GM20431 (cell line): ENCODE data around the gene SLIT3.

Experiments
- in situ Hi-C: fragments of 300-500 bp; cut with MseI, MboI; formaldehyde crosslinking; loops from one replicate; pipeline ENCODE4 v1.15.0; 2020; ENCODE audit warnings: low sequenced_read_pairs; ENCODE audit not compliant: unreplicated experiment

Gene SLIT3

DNA sequence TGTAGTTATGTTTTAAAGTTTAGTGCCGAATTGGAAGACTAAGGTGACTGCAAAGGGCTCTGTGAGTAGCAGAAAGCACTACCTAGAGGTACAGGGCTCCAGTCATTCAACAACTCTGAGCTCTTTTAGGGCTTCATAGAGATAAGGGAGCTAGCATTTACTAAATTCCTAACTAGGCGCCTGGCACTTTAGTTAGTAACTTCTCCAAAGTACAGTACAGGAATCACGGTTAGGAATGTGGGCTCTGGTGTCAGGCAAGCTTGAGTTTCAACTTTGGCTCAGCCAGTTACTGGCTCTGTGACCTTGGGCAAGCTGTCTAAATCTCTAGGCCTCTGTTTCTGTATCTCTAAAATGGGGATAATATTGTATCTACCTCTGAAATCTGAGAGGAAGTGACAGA, 115.3 kb downstream of the SLIT3 start:
- in situ Hi-C loops = no loop called here

DNA sequence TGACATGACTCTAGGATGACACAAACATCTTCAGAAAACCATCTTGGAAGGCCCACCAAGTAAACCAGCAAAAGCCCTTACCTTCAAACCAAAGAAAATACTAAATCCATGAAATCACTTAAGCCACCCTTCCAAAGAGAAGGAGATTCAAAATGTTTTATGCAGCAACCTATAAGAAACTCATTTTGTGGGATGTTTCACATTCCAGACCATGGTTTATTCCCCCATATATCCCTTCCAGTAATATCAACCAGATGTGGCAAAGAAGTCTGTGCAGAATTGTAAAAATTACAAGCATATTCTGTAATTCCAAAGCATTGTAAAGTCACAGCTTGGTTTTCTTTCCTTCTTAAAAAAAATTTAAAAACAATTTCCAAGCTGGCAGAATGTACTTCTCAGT, 117.4 kb downstream of the SLIT3 start:
- in situ Hi-C loops = no loop called here

DNA sequence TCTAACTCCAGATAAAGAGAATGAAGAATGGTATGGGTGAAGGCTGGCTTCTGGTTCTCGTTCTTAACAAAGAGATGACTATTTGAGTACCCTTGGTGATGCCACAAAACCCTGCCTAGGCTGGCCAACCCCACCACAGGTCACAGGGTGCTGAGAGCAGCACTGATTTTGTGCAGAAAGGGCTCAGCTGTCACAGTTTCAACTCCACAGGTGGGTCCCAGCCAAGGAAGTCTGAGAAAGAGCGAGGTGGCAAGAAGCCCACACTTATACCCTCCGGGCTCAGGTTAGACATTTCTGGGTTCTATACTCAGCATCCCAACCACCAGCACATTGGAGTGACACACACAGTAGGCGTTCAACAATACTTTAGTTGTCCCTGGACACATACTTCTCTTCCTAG, 118.1 kb downstream of the SLIT3 start:
- in situ Hi-C loops = no loop called here

DNA sequence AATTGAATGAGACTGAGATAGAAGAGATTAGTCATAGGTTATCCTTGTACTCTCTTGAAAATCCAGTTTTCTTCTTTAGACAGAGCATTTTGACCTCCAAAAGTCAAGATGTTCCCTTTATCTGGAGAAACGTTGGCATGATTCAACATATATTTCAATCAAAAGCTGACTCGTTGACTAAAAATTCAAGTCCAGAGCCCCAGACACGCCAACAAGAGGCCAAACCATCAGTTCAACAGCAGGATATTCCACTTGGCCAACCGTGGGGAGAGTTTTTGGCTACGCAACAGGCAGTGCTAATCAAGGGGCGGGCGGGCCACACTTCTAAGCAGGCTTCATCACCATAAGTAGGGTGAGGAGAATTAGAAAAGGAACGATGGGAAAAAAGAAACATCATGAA, 119.1 kb downstream of the SLIT3 start:
- in situ Hi-C loops = no loop called here

DNA sequence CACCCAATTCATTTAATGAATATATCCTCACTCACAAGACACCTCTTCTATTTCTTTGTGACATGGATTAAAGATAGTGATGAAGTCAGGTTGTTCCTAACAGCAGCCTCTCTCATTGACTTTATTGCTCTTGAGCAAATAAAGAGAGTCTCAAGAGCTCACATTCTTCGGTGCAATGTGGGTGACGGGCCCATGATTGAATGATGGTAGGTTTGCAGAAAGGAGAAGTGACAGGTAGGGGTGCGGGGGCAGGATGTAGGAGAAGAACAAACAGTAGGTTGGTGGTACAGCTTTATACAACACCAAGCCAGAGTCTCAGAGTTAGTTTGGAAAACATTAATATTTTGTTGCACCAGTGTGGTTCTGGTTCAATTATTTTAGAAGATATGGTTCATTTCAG, 122.2 kb downstream of the SLIT3 start:
- in situ Hi-C loops = no loop called here

DNA sequence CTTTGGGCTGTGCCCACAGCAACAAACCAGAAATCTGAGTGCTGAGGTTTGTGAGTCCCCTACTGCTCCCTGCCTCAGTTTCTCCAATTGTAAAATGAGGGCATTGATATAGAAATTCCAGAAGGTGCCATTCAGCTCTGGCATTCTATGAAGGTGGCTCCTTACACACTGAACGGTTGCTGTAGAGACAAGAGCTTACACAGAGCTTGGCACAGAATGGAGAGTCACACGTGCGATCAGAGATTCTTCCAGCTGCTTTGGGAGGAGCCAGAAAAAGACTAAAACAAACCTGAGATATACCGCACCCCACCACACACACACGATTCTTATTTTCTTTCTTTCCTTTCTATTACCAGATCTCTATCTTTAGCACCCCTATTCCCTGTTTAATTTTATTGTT, 122.7 kb downstream of the SLIT3 start:
- in situ Hi-C loops = no loop called here

DNA sequence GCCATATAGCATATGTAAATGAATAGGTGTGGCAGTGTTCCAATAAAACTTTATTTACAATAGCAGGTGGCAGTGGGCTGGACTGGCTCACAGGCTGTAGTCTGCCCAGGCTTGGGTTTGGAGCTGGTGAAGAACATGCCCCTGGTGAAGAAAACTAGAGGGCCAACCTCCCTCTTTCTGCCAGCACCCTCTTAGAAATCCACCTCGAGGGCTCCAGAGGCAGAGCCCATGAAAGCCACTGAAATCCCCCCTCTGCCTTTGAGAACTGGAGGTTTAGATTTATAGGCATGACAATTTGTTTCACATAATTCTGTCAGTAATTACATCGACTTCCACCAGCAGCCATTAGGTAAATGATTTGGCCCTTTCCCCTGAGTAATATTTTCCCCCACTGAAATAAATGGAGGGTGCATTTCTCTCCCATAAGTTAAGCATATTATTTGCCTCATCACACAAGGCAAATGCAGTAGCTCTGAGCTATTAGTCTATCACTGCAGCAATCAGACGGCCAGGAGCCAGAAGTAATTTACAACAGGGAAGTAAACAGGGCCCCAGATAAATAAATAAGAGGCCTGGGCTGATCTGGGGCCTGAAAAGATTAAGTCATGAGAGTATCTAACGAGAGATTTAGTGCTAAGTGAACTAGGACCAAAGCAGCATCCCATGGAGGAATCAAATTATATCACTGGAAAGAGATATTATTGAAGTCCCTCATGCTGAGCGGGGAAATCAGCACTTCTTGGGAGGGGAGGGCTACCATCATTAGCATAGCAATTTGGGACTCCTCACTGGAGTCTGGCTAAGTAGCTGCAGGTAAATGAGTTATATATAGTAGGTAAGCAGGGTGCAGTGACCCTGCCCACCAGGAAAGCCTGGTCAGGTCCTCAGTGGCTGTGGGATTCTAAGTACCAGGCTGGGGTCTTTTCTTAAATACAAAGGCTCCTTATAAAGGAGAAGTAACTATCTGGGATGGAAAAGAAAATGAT, 123.9 kb downstream of the SLIT3 start:
- in situ Hi-C loops = no loop called here

DNA sequence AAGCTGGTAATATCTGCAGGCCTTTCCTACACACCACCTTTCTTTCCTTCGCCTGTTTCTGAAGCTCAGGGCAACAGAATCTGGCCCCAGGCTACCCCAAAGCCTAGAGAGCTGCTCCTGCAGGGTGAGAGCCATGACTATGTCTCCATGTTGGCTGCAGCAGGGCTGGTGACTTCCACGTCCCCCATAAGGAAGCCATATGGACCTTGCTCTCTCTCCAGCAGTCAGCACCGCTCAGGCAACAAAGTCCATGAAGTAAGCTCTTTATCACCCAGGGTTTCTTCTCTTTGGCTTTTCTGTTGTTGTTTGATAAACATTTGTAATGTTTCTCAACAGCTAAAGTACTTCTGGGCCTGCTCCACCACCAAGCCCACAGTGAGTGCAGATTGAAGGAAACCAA, 125.2 kb downstream of the SLIT3 start:
- in situ Hi-C loops = no loop called here

DNA sequence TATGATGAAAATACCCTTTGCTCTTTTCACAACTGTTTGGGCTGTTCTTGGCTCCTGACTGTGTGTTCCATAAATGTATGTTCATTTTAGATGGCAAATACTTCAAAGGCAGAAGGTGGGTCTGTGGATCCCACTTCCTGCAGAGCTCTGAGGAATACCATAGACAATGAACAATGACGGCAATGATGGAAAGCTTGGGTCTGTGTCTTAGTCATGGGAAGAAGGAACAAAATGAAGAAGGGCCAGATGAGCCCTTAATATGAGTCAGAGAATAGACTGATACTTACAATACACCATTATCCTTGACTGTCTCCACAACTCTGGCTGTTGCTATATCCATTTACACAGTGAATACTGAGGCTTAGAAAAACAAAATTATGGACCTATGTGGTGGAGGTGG, 126.0 kb downstream of the SLIT3 start:
- in situ Hi-C loops = no loop called here

DNA sequence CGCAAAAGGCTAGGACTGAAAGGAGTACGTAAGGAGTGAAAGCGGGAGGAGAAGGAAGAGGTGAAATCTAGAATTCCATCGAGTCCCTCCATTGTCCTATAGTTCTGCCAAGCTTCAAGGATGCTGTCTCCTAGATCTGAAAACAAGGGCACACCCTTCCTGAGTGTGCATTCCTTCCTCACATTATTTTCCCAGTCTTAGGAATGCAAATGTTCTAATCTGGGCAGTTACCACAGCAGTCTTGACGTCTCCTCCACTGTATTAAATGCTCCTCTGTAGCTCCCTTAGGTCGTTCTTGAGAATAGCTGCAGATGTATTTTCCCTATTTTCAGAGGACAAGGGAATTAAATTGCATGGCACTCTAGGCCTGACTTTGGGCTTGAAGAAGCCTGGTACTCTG, 127.6 kb downstream of the SLIT3 start:
- in situ Hi-C loops = no loop called here

DNA sequence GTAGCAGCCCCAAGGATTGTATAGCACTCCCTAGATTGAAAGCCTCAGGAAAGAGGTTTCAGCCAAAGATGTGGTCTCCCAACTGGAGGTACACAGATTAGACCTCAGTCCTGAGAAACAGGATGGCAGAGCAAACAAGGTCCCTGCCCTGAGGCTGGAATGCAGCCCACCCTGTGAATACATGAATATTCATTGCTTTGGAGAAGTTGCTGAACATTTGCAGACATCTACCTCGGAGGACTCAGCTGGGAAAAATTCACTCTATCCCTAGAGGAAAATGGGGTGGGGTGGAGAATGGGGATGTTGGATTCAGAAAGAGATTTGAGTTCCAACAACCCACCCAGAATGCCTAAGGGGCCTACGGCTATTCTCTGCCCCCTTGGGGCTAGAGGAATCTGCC, 129.4 kb downstream of the SLIT3 start:
- in situ Hi-C loops = no loop called here

DNA sequence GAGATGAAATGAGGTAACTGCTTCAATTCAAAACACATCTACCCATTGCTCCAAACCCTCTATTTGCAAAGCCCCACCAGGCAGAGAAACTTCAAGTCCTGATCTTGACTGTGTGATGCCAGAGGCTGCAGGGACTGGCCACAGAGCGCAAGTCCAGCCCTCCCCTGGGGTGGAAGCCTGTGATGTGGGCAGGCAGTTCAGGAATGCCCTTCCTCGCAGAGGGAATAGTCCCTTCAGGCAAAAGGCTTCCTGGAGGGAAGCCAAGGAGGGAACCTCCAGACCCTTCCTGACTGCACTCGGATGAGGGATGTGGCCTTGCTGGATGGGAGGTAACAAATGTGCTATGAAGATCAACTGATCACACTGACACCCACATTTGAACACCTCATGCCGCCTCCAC, 131.2 kb downstream of the SLIT3 start:
- in situ Hi-C loops = no loop called here

DNA sequence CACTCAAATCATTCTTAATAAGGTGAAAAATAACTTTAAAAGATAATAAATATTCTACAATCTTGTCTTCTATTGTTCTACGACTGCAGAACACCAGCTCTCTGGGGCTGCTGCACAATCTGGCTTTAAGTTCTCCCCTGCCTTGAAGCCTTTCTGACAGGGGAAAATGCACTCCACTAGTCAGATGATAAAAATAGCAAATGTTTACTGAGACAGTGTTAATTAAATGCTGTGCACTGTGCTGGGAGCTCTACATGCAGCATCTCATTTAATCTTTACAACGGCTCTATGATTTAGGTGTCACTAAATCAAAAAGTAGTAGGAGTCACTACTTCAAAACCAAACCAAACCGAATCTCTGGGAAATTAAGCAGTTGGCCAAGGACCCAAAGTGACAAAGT, 132.7 kb downstream of the SLIT3 start:
- in situ Hi-C loops = no loop called here

DNA sequence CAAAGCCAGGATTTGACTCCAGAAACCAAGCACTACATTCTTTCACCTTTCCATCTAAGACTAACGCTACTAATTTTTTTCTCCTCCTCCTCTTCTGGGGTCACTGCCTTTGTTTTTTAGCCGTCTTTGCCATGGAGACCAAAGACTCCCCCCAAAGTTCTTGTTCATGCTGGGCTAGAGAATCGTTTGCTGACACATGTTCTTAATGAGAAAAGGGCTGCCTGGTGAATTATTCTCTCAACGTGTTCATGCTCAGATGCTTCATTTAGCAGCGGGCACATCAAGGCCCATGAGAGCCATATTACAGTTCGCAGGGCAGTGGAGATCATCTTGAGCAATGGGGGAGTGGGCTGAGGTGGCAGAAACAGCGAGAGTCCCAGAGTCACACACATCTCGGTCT, 134.9 kb downstream of the SLIT3 start:
- in situ Hi-C loops = no loop called here

DNA sequence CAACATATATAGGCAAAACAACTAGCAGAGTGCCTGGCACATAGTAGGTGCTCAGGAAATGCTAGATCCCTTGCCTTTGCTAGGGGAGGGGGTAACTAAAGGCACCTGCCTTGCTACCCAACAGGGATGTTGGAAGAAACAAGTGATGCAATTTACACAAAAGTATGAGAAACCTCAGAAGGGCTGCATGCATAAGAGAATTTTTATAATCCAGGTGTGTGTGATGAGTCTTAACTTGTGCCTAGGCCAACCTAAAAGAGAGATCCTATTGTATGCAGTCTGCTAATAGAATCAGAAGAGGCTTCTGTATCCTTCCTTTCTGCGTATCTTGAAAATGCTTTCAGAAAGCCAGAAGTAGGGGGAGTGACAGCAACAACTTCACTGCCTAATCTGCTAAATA, 135.9 kb downstream of the SLIT3 start:
- in situ Hi-C loops = no loop called here

DNA sequence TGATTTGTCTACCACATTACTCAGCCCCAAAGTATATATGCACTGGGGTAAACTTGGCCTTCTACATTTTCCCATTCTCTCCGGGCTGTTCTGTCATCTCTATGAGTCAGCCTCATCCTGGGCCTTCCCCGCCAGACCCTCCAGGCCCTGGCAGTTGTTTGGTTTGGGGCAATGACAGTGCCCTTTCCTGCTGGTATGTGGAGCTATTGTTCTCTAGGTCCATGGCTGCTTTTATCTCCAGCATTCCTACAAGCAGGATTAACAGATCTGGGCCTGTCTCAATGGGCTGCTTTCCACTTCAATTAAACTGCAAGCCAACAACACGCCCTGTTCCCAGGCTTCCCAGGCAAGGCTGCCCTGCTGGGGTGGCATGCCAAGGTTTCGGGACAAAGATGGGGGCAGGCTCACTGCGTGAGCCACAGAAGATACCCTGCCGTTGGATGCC, 136.4 kb downstream of the SLIT3 start:
- in situ Hi-C loops = no loop called here

DNA sequence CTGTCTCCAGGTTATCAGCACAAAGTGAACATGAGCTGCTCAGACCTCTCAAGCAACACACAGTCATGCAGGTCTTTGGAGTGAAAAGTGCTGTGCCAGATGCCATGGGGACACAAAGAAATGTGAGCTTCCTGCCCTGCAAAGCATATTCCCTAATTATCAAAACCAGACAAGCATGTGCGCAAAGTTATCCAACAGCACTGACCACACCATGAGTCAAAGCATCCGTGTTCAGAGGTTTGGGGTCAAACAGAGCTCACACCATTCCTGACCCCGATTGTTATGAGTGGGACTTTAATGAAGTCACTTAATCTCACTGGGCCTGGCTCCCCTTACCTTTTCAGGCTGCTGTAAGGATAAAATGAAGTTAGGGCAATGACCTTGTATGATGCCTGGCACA, 138.5 kb downstream of the SLIT3 start:
- in situ Hi-C loops = no loop called here

DNA sequence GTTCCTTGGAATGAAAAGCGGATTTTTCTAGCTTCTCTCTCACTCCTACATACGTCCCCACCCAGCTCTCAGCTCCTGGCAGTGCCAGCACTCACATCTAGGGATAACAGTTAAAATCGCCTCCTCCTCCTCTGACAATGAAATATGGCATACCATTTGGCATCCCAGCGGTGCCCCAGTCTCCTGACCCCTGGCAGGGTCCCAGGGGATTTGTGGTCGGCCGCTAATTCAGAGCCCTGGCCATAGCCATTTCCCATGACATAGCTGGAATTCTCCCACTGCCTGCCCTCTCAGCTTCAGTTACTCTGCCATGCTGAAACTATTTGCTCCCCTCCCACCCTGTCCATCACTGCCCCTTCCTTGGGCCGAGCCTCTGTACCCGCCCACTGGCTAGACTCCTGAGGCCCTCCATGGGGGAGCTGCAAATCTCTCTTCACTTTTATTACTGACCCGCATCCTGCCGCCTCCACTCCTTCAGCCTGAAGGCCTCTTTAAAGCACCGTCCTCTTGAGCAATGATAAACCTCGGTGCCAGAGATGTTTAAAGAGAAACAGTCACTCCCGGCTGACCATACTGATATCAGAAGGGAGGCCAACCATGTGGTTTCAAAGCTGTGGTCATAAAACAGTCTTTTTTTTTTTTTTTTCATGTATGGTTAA, 139.8 kb downstream of the SLIT3 start:
- in situ Hi-C loops = no loop called here

DNA sequence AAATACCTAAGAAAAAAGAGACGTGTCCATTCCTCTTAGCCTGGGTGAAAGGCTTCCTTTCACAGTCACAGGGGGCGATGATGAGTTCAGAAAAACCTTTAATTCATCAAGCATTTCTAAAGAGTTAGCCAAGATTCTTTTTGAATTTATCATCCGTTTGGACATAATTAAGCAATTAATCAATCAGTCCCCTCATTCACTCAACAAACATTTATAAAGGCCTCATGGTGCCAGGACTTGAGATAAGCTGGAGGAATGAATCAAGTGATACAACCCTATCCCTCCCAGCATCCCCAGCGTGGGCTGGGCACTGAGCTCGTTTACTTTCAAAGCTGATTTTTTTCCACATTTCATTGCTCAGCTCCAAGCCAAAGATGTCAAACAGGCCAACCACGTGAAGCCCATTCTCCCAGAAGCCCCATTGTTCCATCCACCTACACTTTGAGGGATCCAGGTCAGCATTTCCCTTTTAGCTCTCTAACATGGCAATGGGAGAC, 140.5 kb downstream of the SLIT3 start:
- in situ Hi-C loops = no loop called here

DNA sequence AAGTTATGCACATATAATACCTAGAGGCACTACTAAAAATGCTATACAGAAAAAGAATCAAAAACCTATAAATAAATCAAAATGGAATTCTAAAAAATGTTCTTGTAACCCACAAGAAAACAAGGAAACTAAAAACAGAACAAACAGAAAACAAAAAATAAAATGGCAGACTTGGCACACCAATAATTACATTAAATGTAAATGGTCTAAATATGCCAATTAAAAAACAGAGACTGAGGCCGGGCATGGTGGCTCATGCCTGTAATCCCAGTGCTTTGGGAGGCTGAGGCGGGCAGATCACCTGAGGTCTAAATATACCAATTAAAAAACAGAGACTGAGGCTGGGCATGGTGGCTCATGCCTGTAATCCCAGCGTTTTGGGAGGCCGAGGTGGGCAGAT, 142.2 kb downstream of the SLIT3 start:
- in situ Hi-C loops = no loop called here

DNA sequence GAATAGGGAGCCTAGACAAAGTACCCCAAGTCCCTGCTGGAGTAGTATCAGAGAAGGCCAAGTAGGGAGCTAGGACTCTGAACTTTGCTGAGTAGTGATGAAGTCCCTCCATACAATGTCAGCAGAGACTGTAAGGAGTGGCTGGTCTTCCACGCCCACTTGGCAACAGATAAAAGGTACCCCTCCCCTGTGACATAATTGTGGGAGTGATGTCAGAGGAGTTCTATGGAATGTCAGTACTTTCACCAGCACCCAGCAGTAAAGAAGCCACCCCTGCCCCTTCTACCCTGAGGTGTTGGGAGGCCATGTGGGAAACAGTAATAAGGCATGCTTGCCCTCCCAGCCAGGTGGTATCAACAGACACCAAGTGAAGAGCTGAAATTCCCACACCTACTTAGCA, 143.9 kb downstream of the SLIT3 start:
- in situ Hi-C loops = no loop called here
